NCI-H2029 (cell line): ENCODE data around the gene ZFHX3.

ENCODE experiments used
- DNase-seq: peaks from one replicate; lab custom pipeline; 2025; lab: John Stamatoyannopoulos, UW

The ZFHX3 gene

DNA sequence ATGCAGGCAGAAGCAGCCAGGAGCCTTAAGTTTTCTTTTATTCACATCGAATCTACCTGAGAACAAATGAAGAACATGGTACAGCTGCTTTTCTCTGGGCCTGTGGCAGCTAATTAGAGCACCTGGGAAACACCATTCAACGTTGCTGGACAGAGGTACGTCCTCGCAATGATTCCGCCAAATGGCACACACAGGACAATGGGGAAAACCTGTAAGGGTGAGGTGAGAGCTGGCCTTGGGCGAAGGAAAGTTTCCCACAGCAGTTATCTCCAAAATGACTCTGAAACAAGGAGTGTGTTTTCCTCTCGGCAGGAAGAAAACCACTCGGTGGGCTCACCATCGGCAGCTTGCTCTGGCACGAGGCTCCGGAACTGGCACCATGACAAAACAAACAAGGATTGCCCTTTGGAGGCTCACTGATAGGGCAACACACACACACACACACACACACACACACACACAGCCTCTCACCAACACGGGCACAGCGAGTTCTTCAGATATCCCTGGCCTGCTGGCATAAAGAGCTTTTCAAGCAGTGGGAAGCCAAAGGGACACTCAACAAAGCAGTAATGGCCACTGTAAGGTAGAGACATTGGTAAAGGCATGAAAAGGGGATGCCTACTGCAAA lies 73.7 kb downstream of the ZFHX3 start:
- peak; percentile 48 for DNase-seq

DNA sequence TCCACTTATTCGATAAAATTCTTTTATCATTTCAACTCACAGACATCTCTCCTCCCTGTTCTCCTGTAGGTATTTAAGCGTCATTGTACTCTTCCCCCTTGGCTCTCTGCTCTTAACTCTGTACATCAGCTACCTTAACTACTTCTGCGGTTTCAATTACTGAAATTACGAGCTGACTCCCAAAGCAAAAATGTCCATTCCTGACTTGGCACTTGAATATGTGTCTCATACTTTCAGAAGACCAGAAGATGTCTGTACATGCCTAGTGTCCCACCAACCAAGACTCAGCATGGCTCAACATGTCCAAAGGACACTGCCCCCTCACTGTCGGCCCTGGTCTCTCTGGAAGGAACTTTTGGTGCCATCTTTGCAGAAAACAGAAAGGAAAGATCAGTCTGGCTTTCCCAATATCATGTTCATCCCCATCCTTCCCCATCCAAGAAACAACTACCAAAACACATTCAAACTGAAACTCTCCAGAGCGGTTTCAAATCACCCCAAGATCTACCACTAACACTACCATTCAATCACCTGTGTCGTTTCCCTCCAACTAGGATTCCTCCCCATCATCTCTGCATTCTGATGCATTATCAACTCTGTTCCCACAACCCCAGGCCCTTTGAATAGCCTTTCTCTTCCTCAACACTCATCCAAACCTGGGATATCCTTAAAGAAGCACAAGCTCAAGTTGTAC lies 74.9 kb downstream of the ZFHX3 start:
- no peak for DNase-seq

- DNase-seq = no peak
These were observed 76.6 kb downstream of the ZFHX3 start for GRCh38 chr16:72971370-72971769.

GRCh38 chr16:72970656-72971055 lies 77.3 kb downstream of the ZFHX3 start:
- DNase-seq = no peak

GRCh38 chr16:72969812-72970211 lies 78.1 kb downstream of the ZFHX3 start:
- DNase-seq = no peak

DNA sequence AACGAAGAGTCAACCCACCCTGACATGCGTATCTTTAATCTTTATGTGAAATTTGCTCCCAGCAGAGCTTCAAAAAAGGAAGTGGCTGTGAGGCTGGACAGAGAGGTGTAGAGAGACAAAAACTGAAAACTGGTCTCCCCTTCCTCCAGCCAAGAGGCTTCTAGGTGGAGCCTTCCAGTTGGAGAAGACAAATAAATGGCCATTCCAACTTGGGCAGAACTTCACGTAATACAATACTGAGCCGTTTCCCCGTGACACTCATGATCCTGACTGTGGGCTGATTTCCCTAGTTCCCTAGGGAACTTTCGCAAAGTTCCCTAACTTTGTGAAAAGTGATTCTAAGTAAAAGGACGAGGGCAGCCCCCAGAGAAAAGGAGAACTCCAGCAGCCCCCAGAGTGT lies 78.8 kb downstream of the ZFHX3 start:
- no peak for DNase-seq

- DNase-seq = no peak
These were observed 80.0 kb downstream of the ZFHX3 start for GRCh38 chr16:72967941-72968340.

DNA sequence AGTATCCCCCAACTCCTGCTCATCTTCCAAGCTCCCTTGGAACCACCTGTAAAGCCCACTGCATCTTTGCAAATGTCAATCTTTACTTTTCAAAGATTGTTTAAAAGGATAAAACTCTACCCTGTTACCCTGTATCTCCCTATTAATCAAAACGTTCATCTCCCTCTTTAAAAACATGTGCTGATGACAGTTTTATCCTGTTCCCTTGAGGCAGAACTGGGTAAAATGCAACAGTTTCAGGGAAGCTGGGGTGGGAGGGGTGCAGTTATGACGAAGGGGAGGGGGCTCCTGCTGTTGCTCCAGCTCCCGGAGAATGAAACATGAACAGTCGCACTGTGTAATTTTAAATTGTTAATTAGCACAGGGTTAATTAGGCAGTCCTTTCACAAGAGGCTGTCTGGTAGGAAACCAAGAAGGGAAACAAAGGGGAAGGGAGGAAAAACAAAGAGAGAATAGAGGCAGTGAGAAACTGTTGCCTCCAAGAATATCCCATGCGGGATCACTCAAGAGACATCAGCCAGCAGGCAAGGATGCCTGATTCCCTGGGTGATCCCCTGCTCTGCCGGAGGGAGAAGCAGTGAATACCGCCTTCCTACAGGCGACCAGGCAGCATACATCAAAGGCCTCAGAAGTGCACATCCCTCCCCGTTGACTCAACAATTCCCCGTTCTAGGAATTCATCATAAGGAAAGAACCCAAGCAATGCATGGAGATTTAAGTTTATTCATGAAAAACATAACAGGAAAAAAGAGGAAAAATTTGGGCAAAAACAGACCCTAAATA lies 84.2 kb downstream of the ZFHX3 start:
- no peak for DNase-seq

DNA sequence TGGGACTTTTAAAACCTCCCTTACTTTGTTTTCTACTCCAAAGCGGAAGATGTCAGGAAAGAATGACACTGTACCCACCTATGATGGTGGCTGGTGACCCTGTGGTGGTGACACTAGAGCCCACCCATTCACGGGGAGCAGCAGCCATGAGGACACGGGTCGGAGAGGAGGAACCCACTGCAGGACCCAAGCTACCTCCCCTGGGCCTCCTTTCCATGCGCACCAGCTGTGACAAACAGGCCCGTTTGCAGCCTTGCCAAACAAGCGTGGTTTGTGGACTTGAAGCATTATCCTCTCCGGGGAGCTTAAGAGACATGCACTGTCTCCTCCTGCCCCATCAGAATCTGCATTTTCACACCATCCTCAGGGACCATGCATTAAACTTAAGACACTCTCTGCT lies 85.6 kb downstream of the ZFHX3 start:
- no peak for DNase-seq

DNA sequence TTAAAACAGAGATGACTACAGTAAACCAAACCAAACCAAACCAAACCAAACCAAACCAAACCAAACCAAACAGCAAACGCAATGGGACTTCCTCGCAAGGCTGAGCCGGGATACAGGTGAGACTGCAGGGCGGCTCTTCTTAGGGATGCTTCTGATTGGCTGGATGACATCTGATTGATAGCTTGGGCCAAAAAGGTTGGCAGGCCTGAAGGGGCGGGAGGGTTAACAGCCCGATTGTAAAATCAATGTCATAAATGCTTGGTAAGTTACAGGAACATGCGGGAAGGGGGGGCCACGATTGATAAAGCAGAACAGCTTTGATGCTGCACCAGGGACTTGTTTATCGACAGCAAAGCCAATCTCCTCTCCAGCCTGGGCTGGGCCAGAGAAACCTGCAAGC lies 86.1 kb downstream of the ZFHX3 start:
- DNase-seq = no peak

GRCh38 chr16:72961115-72961832 lies 86.7 kb downstream of the ZFHX3 start:
- no peak for DNase-seq

GRCh38 chr16:72960101-72960500 lies 87.8 kb downstream of the ZFHX3 start:
- DNase-seq = no peak

GRCh38 chr16:72959301-72959996 lies 88.5 kb downstream of the ZFHX3 start:
- DNase-seq = no peak

GRCh38 chr16:72958522-72959076 lies 89.3 kb downstream of the ZFHX3 start:
- no peak for DNase-seq

GRCh38 chr16:72957303-72958277 lies 90.3 kb downstream of the ZFHX3 start:
- no peak for DNase-seq

DNA sequence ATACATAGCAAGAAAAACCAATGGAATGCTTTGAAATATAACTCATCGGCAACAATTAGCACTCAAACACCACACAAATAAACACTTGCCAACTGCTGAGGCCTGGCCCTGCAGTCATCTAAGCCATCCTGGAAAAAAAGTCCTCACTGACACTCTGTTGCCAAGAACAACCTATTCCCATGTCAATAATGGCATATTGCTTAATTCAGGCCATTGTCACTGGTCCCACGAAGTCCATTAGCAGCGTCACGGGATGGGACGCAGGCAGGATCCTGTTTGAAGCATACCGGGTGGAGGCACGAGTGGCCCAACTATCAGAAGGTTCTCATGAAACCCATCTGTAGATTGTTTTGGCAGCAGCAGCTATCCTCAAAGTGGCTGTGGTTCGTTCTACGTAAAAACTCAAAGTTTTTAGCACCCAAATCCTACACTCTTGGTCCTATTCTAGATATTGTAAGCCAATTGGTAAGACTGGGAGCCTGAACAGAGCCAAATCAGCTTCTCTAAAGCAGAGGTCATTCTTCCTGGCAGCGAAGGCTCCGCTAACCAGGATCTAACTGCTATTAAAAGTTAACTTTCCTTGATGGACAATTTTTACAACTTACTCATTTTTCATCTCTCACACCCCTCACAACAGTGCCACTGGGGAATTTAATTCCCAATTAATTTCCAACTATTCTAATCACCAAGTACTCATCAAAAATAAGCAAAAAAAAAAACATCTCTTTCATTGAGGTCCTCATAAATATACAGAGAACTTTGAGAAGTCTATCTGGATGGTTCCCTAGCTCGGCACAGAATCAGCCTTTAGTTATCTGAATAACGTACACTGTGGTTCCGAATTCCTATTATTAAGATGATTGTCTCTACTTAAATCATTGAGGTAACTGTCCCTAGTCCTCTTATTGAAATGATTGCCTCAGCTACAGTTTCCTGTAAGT lies 91.5 kb downstream of the ZFHX3 start:
- DNase-seq = no peak

- DNase-seq = no peak
These were observed 95.1 kb downstream of the ZFHX3 start for GRCh38 chr16:72952811-72953271.

- no peak for DNase-seq
These were observed 95.5 kb downstream of the ZFHX3 start for GRCh38 chr16:72952404-72952803.

DNA sequence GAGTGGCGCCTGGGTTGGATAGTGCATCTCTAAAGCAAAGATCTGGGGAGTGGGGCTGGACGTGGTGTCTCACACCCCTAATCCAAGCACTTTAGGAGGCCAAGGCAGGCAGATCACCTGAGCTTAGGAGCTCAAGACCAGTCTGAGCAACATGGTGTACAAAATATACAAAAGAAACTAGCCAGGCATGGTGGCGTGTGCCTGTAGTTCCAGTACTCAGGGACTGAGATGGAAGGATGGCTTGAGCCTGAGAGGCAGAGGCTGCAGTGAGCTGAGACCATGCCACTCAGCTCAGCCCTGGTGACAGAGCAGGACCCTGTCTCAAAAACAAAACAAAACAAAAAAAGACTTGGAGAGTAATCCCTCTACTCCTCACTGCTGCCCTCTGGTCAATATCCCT lies 96.0 kb downstream of the ZFHX3 start:
- no peak for DNase-seq
